GM18951 (cell line): ENCODE measurements around the gene MCAT.

Source experiments
- POLR2A ChIP-seq: IDR thresholded peaks from 4 replicates; pipeline ENCODE4 v1.6.1; 2011; ENCODE audit warnings: mild to moderate bottlenecking; ENCODE audit not compliant: insufficient read length, insufficient read depth; ENCODE audit errors: extremely low read depth
- in situ Hi-C: fragments of 300-500 bp; cut with MboI; formaldehyde crosslinking; loops from one replicate; pipeline ENCODE4 v1.12.0; 2022; ENCODE audit warnings: low sequenced_read_pairs, mixed read lengths, inconsistent platforms; ENCODE audit not compliant: unreplicated experiment

MCAT gene

DNA sequence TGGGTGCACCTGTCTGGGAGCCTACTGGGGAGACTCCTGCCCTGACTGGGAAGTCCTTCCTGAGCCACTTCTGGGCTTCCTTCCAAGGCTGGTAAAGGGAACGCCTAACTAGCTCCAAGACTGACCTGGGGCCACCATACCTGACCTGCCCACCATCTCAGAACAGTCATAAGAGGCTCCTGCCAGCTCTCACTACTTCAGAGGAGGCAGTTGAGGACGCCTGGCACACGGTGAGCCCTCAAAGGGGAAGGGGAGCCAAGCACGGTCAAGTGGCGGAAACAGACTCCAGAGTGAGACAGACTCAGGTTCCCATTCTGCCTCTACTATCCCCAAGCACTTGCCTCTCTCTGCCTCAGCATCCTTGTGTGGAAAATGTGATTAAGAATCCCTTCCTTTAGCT is 7.6 kb downstream of the MCAT start:
- no peak for TF ChIP-seq POLR2A
- in situ Hi-C loops: no loop called here

DNA sequence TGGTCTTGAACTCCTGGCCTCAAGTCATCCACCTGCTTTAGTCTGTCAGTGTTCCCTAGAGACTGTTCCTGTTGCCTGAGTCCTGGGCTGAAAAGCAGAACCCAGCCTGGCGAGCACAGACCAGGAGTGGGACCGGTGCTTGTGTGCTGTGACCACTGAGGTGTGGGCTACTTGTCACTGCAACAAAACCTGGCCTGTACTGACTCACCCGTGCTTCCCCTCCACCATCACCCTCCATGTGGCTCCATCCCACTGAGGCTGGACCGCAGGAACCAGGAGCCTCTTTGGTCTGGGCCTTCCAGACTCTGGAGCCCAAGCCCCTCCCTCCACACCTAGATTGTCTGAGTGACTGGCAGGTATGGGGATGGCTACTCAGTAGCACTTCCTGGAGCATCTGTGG is 8.6 kb downstream of the MCAT start:
- TF ChIP-seq POLR2A: no peak
- in situ Hi-C loops: no loop called here

DNA sequence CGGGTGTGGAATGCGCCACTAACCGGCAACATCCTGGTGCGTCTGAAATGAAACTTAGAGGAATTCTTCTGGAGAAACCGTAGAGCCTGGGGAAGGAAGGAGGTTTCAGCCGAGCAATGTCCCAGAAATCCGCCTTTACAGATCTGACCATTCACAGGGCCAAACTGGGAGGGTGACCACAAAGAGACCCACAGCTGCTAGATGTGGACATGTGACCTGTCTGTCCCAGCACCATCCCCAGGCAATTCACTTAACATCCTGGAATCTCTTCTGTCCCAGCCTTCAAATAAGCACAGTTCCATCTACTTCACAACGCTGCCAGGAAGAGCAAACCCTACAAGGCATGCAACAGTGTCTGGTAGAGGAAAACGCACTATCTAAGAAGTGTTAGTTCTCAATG is 9.8 kb downstream of the MCAT start:
- no peak for TF ChIP-seq POLR2A
- in situ Hi-C loops: no loop called here

DNA sequence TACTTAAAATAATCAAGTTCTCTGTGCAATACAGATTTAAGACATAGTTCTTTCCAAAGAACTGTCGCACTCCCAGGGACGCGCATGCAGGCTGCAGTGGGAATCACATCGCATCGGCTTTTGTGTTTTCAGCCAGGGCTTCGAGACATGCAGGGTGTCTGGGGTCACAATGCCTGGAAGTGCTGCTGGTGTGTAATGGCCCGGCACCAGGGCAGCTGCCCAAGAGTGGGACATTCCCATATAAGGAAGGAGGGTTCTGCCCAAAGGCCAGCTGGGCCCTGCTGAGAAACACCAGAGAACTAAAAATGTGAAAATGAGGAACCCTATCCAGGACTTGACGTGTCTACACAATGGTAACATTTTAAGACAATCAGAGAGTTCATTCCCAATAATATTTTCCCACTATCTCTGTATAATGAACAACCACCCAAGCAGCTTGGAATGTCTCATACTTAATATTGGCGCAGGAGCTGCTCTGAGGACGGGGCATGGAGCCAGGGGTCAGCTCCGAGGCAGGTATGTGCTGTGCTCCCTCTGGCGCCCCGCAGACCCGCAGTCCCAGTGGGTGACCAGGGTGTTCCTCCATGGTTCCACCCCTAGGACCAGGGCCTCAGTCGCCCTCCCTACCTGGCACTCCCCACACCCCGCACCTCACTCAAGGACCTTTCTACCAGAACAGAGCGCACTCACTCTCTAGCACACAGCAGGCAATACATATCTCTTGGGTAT is 11.3 kb downstream of the MCAT start:
- in situ Hi-C loops: no loop called here
- no peak for TF ChIP-seq POLR2A

DNA sequence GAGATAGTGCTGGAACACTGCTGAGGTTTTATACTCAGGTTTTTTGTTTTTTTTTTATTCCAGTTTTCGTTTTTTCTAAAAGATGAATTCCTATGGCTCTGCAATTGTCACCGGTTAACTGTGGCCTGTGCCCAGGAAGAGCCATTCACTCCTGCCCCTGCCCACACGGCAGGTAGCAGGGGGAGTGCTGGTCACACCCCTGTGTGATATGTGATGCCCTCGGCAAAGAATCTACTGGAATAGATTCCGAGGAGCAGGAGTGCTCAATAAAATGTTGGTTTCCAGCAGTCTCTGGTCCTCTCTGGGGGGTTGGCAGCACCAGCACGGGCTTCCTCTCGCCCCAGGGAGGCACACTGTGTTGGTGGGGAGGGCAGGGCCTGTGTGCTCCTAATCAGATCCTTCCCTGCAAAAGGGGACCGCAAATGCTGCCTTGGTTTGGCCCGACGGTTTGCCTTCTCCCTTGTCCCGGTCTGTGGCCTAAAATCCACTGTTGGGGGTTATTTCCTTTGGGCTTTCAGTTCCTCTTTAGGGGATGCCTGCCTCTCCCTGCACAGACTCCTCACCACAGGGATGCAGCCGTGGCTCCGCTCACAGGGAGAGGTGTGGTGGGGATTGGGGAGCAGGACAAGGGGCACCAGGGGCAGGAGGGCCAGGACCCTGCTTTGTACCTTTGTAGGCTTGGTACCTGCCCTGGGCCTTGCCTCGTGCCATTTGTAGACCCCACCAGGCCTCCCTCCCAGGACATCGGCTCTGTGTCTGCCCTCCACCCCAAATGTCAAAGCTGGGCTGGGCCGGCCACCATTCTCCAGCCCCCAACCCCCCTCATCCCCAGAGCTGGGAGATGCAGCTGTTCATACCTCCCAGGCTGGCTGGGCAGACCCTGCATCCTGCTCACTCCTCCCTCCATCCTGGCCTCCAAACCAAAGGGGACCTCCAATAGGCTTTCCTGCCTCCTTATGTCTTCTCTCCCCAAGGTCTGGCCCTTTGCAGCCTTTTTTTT is 13.5 kb downstream of the MCAT start:
- TF ChIP-seq POLR2A: no peak
- in situ Hi-C loops: no loop called here

DNA sequence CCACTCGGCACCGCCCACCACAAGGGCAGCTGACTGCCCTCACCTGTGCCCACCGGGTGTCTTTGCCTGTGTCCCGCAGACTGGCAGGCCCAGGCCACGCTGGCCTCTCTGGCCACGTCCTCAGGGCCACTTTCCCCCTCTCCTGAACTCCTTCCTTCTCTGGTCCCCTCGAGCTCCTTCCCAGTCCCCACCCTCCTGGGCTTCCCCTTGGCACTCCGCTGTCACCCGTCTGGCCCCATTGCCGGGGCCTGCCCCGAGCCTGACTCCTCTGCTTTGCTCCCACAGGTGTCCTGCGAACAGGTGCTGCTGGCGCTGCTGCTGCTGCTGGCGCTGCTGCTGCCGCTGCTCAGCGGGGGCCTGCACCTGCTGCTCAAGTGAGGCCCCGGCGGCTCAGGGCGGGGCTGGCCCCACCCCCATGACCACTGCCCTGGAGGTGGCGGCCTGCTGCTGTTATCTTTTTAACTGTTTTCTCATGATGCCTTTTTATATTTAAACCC is 14.2 kb downstream of the MCAT start:
- in situ Hi-C loops: no loop called here
- TF ChIP-seq POLR2A: no peak

DNA sequence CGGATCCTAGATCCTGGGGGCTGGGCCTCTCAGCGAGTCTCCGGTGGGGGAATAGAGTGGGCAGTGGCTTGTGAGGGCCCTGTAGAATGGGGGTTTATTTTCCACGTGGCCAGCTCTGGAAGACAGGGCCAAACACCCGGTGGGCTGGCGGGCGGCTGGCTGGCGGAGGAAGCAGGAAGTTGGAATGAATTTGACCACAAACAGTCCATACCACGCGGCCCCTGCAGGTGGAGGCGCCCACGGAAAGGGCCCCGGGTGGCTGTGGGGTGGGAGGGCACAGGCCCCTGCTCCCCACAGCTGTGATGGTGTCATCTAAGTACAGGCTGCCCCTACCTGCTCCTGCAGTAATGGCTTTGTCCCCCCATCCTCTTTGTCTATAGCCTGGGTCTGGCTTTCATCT is 15.1 kb downstream of the MCAT start:
- TF ChIP-seq POLR2A: no peak
- in situ Hi-C loops: no loop called here

DNA sequence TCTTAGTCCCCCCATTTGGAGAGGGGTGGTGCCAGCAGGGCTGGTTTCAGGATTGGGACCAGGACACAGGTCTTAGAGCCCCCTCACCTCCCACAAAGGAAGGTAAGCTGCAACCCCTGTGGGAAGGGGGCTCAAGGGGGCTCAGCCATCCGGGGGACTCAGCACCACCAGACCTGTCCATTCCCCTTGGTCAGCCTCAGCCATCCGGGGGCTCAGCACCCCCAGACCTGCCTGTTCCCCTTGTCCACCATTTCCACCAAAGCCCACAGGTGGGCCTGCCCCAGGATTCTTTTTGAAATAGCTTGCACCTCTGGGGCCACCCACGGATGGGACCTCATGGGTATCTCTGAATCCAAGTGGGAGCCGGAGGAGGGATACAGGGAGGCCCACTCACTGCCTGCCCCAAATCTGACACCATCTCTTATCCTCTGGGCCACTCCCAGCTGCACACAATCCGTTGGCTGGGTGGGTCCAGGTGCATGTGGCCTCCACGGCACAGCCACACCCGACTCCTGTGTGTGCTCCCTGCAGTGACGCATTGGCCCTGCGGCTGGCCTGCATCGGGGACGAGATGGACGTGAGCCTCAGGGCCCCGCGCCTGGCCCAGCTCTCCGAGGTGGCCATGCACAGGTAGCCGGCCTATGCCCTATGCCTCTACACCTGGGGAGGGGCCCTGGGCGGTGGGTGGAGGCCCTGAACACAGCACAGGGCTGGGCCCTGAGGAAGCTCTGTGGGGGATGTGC is 15.9 kb downstream of the MCAT start:
- TF ChIP-seq POLR2A: no peak
- in situ Hi-C loops: no loop called here

DNA sequence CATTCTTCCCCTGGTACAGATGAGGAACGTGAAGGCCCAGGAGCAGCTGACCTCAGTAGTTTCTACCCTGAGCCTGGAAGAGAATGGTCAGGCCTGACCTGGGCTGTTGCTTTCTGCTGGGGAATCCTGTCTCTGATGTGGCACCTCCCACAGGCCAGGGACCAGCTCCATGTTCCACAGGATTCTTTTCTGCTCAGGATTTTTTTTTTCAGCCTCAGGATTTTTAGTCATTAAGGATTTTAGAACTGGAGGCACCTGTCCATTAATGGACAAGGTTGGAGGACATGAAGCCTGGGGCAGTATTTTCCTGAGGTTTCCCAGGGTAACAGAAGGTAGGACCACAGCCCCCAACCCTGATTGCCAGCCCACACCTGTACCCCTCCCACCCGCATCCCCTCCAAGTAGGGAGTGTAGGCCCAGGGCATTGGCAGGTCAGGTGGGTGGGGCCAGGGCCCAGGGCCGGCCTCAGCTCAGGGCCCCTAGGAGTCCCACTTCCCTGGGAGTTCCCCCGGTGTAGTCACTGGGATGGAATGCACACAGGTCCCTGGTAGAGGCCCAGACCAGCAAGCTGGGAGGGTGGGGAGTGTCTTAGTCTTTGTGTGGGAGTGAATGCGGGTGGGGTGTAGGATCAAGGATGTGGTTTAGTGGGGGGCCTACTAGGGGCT is 16.6 kb downstream of the MCAT start:
- in situ Hi-C loops: no loop called here
- no peak for TF ChIP-seq POLR2A

DNA sequence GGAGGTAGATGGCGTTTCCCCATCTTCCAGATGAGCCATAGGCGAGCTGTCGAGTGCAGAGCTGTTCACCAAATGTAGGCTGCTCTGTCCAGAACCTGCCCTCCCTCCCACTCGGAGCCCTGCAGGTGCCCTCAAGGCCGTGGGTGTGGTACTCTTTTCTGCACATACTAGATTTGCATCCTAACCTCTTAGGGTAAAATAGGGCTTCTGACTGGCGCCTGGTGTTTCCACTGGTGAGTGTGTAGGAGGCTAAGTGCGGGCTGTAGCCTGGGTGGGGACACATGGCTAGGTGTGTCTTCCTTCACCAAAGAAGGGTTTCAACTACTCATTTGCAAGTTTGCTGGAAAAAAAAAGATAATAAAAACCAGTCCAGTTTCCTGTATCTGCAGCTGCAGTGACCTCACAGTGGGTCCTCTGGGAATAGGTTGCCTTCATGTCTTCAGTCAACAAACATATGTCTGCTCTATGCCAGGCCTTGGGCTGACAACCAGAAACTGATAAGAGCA is 24.2 kb downstream of the MCAT start:
- no peak for TF ChIP-seq POLR2A
- in situ Hi-C loops: no loop called here

DNA sequence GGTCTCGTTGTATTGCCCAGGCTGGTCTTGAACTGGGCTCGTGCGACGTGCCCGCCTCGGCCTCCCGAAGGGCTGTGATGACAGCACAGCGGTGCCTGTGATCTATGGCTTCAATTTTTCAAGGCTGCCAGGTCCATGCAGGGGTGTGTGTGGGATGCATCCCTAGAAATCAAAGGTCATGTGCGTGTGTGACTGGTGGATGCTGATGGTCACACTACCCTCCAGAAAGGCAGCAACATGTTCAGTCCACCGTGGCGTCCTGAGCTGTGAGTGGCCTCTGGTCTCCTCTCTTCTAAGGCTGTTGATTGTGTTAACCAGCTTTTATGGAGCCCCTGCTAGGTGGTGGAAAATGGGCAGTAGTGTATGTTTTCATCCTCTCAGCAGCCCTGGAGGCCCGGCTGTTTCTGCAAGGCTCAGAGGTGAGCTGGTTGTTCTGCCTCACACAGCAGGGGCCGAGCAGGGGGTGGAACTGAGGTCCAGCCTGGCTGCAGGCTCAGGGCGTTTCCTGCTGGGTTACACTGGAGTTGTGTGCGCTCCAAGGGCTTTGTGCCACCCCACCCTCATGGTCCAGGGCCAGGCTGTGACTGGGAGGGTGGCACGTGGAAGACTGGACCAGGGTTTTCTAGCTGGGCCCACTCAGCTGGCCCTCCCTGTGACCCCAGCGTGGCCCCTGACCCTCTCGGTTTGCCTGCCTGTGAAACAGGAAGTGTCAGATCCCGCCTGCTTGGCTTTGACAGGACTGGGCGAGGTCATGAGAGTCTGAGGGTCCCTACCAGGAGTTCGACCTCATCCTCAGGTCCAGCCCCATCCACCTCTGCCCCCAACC is 25.0 kb downstream of the MCAT start:
- in situ Hi-C loops: no loop called here
- no peak for TF ChIP-seq POLR2A

DNA sequence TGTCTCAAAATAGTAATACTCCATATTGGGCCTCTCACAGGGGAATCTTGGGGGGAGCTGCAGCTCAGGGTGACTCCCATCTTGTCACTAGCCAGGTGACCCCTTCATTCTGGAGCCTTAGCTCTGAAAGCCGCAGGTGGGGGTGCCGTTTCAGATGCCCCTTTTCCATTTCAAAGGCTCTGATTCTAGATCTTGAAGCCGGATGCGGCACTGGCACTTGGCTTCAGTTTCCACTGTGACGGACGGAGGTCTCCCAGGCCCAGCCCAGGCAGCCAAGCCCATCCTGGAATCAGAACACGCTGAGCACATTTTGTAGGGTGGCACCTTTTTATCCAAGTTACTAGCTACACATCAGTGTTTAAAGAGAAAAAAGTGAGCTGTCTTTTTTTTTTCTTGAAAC is 26.3 kb downstream of the MCAT start:
- no peak for TF ChIP-seq POLR2A
- in situ Hi-C loops: no loop called here
